Measurements from ENCODE around the gene RPL18. TPM values are rescaled to one million over a fixed set of nuclear protein-coding genes. Genes with fewer than 3 reads are reported as not detected.

RPL18 gene
- total and polyA plus RNA-seq, 9 of the 15 experiments (the other 6 are each of a cell fraction or from before 2014, with no cell fraction given): 312 to 2,635 (median 1,653) TPM

DNA sequence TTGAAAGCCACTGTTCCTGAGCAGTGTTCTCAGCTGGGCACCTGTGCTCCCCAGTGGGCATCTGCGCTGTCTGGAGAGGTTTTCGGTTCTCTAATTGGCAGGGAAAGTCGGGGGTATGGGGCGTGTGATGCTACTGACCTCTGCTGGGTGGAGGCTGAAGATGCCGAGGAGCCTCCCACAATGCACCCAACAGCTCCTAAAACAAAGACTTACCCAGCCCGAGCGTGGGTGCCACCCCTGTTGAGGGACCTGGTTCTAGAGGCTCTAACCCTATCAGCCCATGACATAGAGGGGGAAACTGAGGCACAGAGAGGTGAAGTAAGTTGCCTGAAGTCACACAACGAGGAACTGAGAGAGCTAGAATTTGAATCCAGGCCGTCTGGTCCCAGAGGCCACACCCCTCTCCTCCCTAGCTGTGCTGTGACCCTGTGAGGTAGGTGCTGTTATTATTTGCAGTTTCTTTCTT lies 10.1 kb downstream of the RPL18 start (continued):
- TF ChIP-seq SP1 (CRISPR knock-in tag; IDR thresholded peaks at IDR 0.05) (peak; percentile 53; the same call in 1 of the 2 replicates), ZNF143 (CRISPR knock-in tag; IDR thresholded peaks at IDR 0.05) (peak; percentile 55; the same call in 1 of the 2 replicates)
- TF ChIP-seq, protein P1, sequence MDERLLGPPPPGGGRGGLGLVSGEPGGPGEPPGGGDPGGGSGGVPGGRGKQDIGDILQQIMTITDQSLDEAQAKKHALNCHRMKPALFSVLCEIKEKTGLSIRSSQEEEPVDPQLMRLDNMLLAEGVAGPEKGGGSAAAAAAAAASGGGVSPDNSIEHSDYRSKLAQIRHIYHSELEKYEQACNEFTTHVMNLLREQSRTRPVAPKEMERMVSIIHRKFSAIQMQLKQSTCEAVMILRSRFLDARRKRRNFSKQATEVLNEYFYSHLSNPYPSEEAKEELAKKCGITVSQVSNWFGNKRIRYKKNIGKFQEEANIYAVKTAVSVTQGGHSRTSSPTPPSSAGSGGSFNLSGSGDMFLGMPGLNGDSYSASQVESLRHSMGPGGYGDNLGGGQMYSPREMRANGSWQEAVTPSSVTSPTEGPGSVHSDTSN (CRISPR knock-in tag; IDR thresholded peaks at IDR 0.05; ENCODE audit: low read depth): no peak
- TF ChIP-seq, protein P1 (tag; conservative IDR thresholded peaks at IDR 0.05; ENCODE audit: low read depth): no peak
- TF ChIP-seq, protein P2, sequence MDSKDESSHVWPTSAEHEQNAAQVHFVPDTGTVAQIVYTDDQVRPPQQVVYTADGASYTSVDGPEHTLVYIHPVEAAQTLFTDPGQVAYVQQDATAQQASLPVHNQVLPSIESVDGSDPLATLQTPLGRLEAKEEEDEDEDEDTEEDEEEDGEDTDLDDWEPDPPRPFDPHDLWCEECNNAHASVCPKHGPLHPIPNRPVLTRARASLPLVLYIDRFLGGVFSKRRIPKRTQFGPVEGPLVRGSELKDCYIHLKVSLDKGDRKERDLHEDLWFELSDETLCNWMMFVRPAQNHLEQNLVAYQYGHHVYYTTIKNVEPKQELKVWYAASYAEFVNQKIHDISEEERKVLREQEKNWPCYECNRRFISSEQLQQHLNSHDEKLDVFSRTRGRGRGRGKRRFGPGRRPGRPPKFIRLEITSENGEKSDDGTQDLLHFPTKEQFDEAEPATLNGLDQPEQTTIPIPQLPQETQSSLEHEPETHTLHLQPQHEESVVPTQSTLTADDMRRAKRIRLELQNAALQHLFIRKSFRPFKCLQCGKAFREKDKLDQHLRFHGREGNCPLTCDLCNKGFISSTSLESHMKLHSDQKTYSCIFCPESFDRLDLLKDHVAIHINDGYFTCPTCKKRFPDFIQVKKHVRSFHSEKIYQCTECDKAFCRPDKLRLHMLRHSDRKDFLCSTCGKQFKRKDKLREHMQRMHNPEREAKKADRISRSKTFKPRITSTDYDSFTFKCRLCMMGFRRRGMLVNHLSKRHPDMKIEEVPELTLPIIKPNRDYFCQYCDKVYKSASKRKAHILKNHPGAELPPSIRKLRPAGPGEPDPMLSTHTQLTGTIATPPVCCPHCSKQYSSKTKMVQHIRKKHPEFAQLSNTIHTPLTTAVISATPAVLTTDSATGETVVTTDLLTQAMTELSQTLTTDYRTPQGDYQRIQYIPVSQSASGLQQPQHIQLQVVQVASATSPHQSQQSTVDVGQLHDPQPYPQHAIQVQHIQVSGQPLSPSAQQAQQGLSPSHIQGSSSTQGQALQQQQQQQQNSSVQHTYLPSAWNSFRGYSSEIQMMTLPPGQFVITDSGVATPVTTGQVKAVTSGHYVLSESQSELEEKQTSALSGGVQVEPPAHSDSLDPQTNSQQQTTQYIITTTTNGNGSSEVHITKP (IDR thresholded peaks at IDR 0.05; ENCODE audit: partially characterized antibody): peak; percentile 87

Data from K562 (cell line).